GM21423 (cell line): ENCODE results near the gene RIPOR3.

ENCODE experiments used
- ATAC-seq: cut with Tn5 transposase; IDR thresholded peaks from one replicate; pipeline ENCODE4 v1.9.1; 2021; ENCODE audit warnings: mild to moderate bottlenecking, moderate library complexity; ENCODE audit not compliant: unreplicated experiment

RIPOR3 gene

DNA sequence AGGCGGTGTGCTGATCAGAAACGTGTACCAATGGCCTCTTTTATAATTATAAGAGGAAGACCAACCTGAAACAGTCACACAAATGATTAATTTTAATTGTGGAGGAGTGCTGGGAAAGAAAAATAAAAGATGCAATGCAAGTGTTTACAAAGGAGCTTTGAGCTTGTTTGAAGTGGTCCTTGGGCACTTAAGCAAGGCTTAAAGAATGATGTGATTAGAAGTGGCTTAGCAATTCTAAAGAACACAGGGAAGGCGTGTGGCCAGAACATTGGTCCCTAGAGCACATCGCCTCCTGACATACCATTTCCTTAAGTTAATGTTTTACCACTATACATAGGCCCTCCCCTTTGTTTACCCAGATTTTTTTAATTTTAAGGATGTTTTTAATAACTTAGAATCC, 155.0 kb downstream of the RIPOR3 start:
- no peak for ATAC-seq
